HuH-7.5 (cell line): ENCODE measurements around the gene SAMD4B.
"Not testable (repeated sequence)": the region's sequence is repeated elsewhere in the genome, so short reads cannot be mapped to it uniquely, and the experiment has no call there.

Experiments
- DNase-seq: peaks from one replicate; pipeline ENCODE4 v3.0.0; 2011; ENCODE audit warnings: low spot score

The SAMD4B gene

GRCh38 chr19:39334444-39334976 is 7.7 kb upstream of the SAMD4B start:
- no peak for DNase-seq

- no peak for DNase-seq
Measured at GRCh38 chr19:39335168-39335548, 7.1 kb upstream of the SAMD4B start.

- DNase-seq, result no peak
Measured at GRCh38 chr19:39336483-39336882, 5.7 kb upstream of the SAMD4B start.

- DNase-seq, result no peak
Measured at GRCh38 chr19:39339674-39340073, 2.5 kb upstream of the SAMD4B start.

- not testable (repeated sequence) for DNase-seq
Measured at GRCh38 chr19:39340156-39340555, 2.1 kb upstream of the SAMD4B start.

GRCh38 chr19:39341129-39341718 is 997 bp upstream of the SAMD4B start:
- peak; percentile 53 for DNase-seq

- no peak for DNase-seq
Measured at GRCh38 chr19:39342647-39343305, 555 bp downstream of the SAMD4B start.

- no peak for DNase-seq
Measured at GRCh38 chr19:39345956-39346355, 3.7 kb downstream of the SAMD4B start.

GRCh38 chr19:39347332-39348164 is 5.3 kb downstream of the SAMD4B start:
- DNase-seq, result no peak

GRCh38 chr19:39349326-39349725 is 7.1 kb downstream of the SAMD4B start:
- no peak for DNase-seq

- DNase-seq, result no peak
Measured at GRCh38 chr19:39350156-39350555, 7.9 kb downstream of the SAMD4B start.

- no peak for DNase-seq
Measured at GRCh38 chr19:39351537-39352064, 9.4 kb downstream of the SAMD4B start.

- DNase-seq, result no peak
Measured at GRCh38 chr19:39352381-39353255, 10.4 kb downstream of the SAMD4B start.

- DNase-seq, result no peak
Measured at GRCh38 chr19:39355253-39355652, 13.0 kb downstream of the SAMD4B start.

- no peak for DNase-seq
Measured at GRCh38 chr19:39356073-39356472, 13.9 kb downstream of the SAMD4B start.

- no peak for DNase-seq
Measured at GRCh38 chr19:39356647-39357046, 14.4 kb downstream of the SAMD4B start.

- no peak for DNase-seq
Measured at GRCh38 chr19:39359026-39359425, 16.8 kb downstream of the SAMD4B start.

GRCh38 chr19:39360599-39360998 is 18.4 kb downstream of the SAMD4B start:
- DNase-seq, result no peak

- DNase-seq, result no peak
Measured at GRCh38 chr19:39362682-39363657, 20.7 kb downstream of the SAMD4B start.

GRCh38 chr19:39363901-39364457 is 21.8 kb downstream of the SAMD4B start:
- DNase-seq, result no peak
